ENCODE measurements around the gene FBLN1.
"Not testable (repeated sequence)": the region's sequence is repeated elsewhere in the genome, so short reads cannot be mapped to it uniquely, and the experiment has no call there.

The FBLN1 gene

DNA sequence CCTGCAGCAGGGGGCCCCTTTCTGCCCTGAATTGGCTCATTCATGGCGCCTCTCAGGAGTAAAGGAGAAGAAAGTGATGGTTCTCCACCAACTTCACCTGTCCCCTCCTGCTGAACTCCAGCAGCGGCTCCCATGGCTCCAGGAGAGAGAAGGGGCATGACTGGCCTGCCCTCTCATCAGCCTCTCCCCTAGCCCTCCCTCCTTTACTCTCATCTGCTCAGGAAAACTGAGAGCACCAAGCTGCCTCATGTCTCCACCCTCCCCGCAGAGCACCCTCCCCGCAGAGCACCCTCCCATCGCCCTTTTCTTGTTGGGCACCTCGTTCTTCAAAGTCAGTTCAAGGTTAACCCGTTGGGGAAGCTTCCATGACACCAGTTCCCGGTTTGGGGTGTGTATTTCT is 86.9 kb downstream of the FBLN1 start:
- Histone ChIP-seq H3K27me3 (ENCODE audit: control insufficient read depth, insufficient read depth, low read length) (no peaks in the 10 kb centered on the region), H3K9ac (ENCODE audit: low read length) (no peak overlapping the region), H3K4me1 (ENCODE audit: control insufficient read depth, insufficient read depth, low read length) (no peaks in the 10 kb centered on the region), H3K4me3 (ENCODE audit: low read length) (no peak overlapping the region), H3K36me3 (ENCODE audit: control insufficient read depth, insufficient read depth, low read length) (no peaks in the 10 kb centered on the region), H3K9me3 (ENCODE audit: control insufficient read depth, low read length) (no peaks in the 10 kb centered on the region)

- no peak overlapping the region for H3K9ac ChIP-seq (ENCODE audit: low read length)
- H3K4me1 ChIP-seq (ENCODE audit: control insufficient read depth, insufficient read depth, low read length) = no peaks in the 10 kb centered on the region
- H3K9me3 ChIP-seq (ENCODE audit: control insufficient read depth, low read length) = no peaks in the 10 kb centered on the region
- H3K27me3 ChIP-seq (ENCODE audit: control insufficient read depth, insufficient read depth, low read length) = no peaks in the 10 kb centered on the region
- H3K36me3 ChIP-seq (ENCODE audit: control insufficient read depth, insufficient read depth, low read length) = no peaks in the 10 kb centered on the region
- H3K4me3 ChIP-seq (ENCODE audit: low read length) = no peak overlapping the region
These were observed 87.6 kb downstream of the FBLN1 start for GRCh38 chr22:45590262-45590661.

- not testable (repeated sequence) for H3K36me3 ChIP-seq (ENCODE audit: control insufficient read depth, insufficient read depth, low read length); H3K9me3 ChIP-seq (ENCODE audit: control insufficient read depth, low read length); H3K9ac ChIP-seq (ENCODE audit: low read length); H3K4me1 ChIP-seq (ENCODE audit: control insufficient read depth, insufficient read depth, low read length); H3K27me3 ChIP-seq (ENCODE audit: control insufficient read depth, insufficient read depth, low read length); H3K4me3 ChIP-seq (ENCODE audit: low read length)
These were observed 89.0 kb downstream of the FBLN1 start for GRCh38 chr22:45591633-45592213.

- Histone ChIP-seq H3K4me1 (ENCODE audit: control insufficient read depth, insufficient read depth, low read length) (peaks cover 11% of the 10 kb centered on the region), H3K27me3 (ENCODE audit: control insufficient read depth, insufficient read depth, low read length) (no peaks in the 10 kb centered on the region), H3K36me3 (ENCODE audit: control insufficient read depth, insufficient read depth, low read length) (no peaks in the 10 kb centered on the region), H3K9ac (ENCODE audit: low read length) (no peak overlapping the region), H3K4me3 (ENCODE audit: low read length) (no peak overlapping the region), H3K9me3 (ENCODE audit: control insufficient read depth, low read length) (no peaks in the 10 kb centered on the region)
These were observed 91.6 kb downstream of the FBLN1 start for GRCh38 chr22:45594123-45594941.

DNA sequence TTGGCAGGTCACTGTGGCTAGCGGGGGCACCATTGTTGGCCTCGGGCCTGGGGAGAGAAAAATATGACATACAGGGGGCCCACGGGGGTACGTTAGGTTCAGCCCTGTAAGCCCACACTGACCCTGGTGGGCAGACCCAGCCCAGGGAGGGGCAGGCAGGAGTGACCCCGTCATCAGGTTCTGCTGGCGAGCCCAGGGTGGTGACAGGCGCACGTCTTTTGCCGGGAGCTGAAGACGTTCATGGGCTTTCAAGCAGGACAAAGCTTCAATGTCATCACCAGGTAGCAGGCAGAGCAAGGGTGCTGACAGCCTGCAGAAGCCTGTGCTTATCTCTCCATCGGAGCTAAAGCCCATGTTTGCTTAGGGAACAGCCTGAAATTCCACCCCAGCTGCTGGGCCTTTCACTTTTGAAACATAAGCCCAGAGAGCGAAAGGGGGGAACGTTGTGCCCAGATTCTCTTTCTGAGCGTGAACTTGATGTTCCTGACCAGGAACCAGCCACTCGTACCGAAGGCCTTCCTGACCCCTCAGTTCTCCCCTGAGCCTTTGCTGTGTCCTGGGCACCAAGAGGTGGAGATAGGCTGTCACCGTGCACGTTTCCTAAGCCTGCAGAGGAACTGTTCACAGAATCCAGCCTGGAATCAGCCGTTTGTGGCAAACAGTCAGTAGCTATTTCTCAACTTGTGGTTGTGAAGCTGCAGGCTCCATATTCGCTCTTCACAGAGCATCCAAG is 94.9 kb downstream of the FBLN1 start:
- Histone ChIP-seq H3K27me3 (ENCODE audit: control insufficient read depth, insufficient read depth, low read length) (no peaks in the 10 kb centered on the region), H3K9me3 (ENCODE audit: control insufficient read depth, low read length) (no peaks in the 10 kb centered on the region), H3K9ac (ENCODE audit: low read length) (no peak overlapping the region), H3K4me3 (ENCODE audit: low read length) (no peak overlapping the region), H3K4me1 (ENCODE audit: control insufficient read depth, insufficient read depth, low read length) (peaks cover 11% of the 10 kb centered on the region), H3K36me3 (ENCODE audit: control insufficient read depth, insufficient read depth, low read length) (no peaks in the 10 kb centered on the region)

DNA sequence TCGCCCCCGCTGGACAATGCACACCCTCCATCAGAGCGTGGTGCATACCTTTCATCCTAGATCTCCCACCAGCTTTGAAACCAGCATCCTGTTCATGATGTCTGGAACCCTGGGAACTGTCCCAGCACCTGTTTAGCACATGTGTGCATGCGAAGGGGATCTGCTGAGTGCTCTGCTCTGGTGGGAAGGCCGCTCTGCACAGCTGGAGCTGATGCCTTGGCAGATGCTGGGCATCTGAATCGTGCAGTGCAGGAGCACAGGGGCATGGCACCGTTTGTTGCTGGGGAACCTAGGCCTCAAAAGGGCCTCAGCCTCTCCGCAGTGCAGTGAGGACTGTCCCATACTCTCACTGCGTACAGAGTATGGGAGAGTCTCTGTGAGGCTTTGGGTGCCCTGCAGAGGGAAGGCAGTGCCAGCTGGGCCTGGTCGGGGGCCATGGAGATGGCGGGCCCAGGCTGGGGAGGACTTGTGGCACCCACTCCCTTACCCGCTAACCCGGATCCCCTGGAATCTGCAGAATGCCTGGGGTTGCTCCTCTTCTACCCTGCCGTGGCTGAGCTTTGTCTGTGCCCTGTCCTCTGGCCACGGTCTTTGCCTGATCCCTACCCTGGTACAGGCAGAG is 96.0 kb downstream of the FBLN1 start:
- no peaks in the 10 kb centered on the region for H3K27me3 ChIP-seq (ENCODE audit: control insufficient read depth, insufficient read depth, low read length)
- no peaks in the 10 kb centered on the region for H3K36me3 ChIP-seq (ENCODE audit: control insufficient read depth, insufficient read depth, low read length)
- no peaks in the 10 kb centered on the region for H3K9me3 ChIP-seq (ENCODE audit: control insufficient read depth, low read length)
- no peak overlapping the region for H3K4me3 ChIP-seq (ENCODE audit: low read length)
- H3K4me1 ChIP-seq (ENCODE audit: control insufficient read depth, insufficient read depth, low read length) = peaks cover 11% of the 10 kb centered on the region
- H3K9ac ChIP-seq (ENCODE audit: low read length) = no peak overlapping the region

DNA sequence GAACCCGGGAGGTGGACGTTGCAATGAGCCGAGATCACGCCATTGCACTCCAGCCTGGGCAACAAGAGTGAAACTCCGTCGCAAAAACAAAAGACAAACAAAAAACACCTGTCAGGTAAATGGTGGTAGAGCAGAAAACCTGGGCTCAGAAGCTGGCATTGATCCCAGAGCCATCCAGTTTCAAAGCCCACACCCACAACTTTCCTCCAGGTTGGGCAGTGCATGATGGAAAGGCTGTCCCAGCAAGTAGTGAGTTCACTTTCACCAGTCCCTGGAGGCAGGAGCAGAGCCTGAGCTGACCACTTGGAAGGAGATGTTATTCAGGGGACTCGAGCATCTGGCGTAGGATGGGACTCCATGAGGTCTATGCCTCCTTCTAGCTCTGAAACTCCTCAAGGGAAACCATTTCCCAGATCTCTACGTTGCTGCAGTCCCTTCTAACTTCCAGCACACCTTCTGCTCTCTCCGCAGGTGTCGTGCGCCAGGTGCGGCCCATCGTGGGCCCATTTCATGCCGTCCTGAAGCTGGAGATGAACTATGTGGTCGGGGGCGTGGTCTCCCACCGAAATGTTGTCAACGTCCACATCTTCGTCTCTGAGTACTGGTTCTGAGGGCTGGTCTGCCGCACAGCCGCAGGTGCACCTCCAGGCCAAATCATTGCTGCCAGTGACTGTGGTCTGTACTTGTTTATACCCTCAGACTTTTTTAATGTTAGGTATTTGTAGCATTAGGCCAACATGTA is 97.3 kb downstream of the FBLN1 start:
- Histone ChIP-seq H3K27me3 (ENCODE audit: control insufficient read depth, insufficient read depth, low read length) (no peaks in the 10 kb centered on the region), H3K9me3 (ENCODE audit: control insufficient read depth, low read length) (no peaks in the 10 kb centered on the region), H3K4me1 (ENCODE audit: control insufficient read depth, insufficient read depth, low read length) (peaks cover 11% of the 10 kb centered on the region), H3K9ac (ENCODE audit: low read length) (no peak overlapping the region), H3K36me3 (ENCODE audit: control insufficient read depth, insufficient read depth, low read length) (no peaks in the 10 kb centered on the region), H3K4me3 (ENCODE audit: low read length) (no peak overlapping the region)

DNA sequence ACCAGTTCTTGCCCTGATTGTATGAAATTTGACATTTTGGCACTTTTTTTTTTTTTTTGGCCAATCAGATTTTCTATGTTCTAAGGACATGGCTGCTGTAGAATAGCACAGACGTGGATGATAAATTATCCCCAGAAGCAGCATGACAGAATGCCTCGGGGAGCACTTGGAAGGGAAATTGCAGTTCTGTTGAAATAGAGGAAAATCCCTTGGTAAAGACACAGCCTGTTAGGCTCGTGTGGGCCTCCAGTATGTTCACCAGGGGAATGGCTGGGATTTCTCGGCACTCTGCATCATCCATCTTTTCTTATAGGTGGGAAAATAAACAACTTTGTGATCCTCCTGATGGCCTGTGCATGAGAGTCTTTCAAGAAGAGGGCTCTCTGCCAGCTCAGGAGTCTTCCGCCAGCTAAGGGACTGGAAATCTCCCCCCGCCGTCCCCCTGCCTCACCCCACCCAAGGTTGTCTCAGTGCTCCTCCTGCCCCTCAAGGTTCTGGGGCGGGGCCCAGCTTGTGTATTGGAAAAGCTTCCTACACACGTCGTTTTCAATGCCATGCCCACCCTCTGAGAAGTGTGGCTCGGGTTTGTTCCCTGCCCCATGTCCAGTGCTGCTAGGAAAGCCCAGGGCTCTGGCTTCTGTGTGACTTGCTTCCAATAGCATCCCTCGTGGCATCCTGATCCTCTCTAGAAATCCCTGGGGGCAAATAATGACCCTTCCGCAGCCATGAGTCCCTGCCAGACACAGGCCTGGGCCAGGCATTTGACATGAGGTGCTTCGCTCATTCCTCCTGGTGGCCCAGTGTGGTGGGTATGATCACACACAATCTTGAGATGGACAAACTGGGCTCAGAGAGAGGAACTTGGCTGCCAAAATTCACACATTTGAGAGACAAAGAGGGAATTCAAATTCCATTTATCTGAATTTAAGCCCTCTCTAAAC is 98.4 kb downstream of the FBLN1 start:
- Histone ChIP-seq H3K4me1 (ENCODE audit: control insufficient read depth, insufficient read depth, low read length) (peaks cover 15% of the 10 kb centered on the region), H3K4me3 (ENCODE audit: low read length) (no peak overlapping the region), H3K9ac (ENCODE audit: low read length) (no peak overlapping the region), H3K36me3 (ENCODE audit: control insufficient read depth, insufficient read depth, low read length) (no peaks in the 10 kb centered on the region), H3K27me3 (ENCODE audit: control insufficient read depth, insufficient read depth, low read length) (no peaks in the 10 kb centered on the region), H3K9me3 (ENCODE audit: control insufficient read depth, low read length) (no peaks in the 10 kb centered on the region)

GRCh38 chr22:45602004-45602733 is 99.5 kb downstream of the FBLN1 start:
- peaks cover 15% of the 10 kb centered on the region for H3K4me1 ChIP-seq (ENCODE audit: control insufficient read depth, insufficient read depth, low read length)
- no peaks in the 10 kb centered on the region for H3K36me3 ChIP-seq (ENCODE audit: control insufficient read depth, insufficient read depth, low read length)
- no peaks in the 10 kb centered on the region for H3K9me3 ChIP-seq (ENCODE audit: control insufficient read depth, low read length)

GRCh38 chr22:45602824-45603595 is 100.3 kb downstream of the FBLN1 start:
- Histone ChIP-seq H3K4me3 (ENCODE audit: low read length) (no peak overlapping the region), H3K36me3 (ENCODE audit: control insufficient read depth, insufficient read depth, low read length) (no peaks in the 10 kb centered on the region), H3K4me1 (ENCODE audit: control insufficient read depth, insufficient read depth, low read length) (peaks cover 6% of the 10 kb centered on the region), H3K9ac (ENCODE audit: low read length) (no peak overlapping the region), H3K9me3 (ENCODE audit: control insufficient read depth, low read length) (no peaks in the 10 kb centered on the region), H3K27me3 (ENCODE audit: control insufficient read depth, insufficient read depth, low read length) (no peaks in the 10 kb centered on the region)

More at GRCh38 chr22:45602004-45602733, 99.5 kb downstream of the FBLN1 start:
- H3K27me3 ChIP-seq (ENCODE audit: control insufficient read depth, insufficient read depth, low read length) = no peaks in the 10 kb centered on the region
- H3K4me3 ChIP-seq (ENCODE audit: low read length) = no peak overlapping the region
- H3K9ac ChIP-seq (ENCODE audit: low read length) = no peak overlapping the region

Measured in mucosa of stomach (tissue), 1 donor.